CD4-positive, alpha-beta T cell (primary cell): ENCODE data around the gene CAMK4. TPM values are rescaled to one million over a fixed set of nuclear protein-coding genes. Genes with fewer than 3 reads are reported as not detected.

Experiments used
- ATAC-seq: fragments of 200-7000 bp; cut with Tn5 transposase; one replicate; pipeline ENCODE4 v1.10.0; 2022; ENCODE audit warnings: mild to moderate bottlenecking; ENCODE audit not compliant: poor library complexity
- CTCF ChIA-PET: fragments of 350-600 bp; sonication (Branson Sonifier 250); formaldehyde crosslinking; loops from one replicate; lab custom pipeline; 2021; ENCODE audit warnings: antibody characterized with exemption, inconsistent platforms; lab: Charles Lee
- POLR2A ChIA-PET: fragments of 350-600 bp; sonication (Branson Sonifier 250); formaldehyde crosslinking; loops from one replicate; lab custom pipeline; 2021; ENCODE audit warnings: antibody characterized with exemption, inconsistent platforms; lab: Charles Lee
- DNase-seq, 14 experiments: peaks; one replicate each; pipeline ENCODE4 v3.0.0-alpha.2; 2013 to 2020; ENCODE audit warnings: mixed read lengths in 2 of 14
- H3K27ac ChIP-seq, 2 donors: one replicate each; pipeline versions ENCODE4 v1.5.1 to v1.7.0; 2013; ENCODE audit warnings: low read length in 2 of 2, low read depth in 1 of 2, mild to moderate bottlenecking in 1 of 2
- H3K27me3 ChIP-seq, 2 experiments: 1 replicate in 1 of 2; 2 replicates in 1 of 2; pipeline versions ENCODE4 v1.6.1 to v1.7.0; 2013; ENCODE audit warnings: low read length in 2 of 2, control low read depth in 1 of 2, mild to moderate bottlenecking in 1 of 2, moderate library complexity in 1 of 2; ENCODE audit not compliant: insufficient read depth in 2 of 2, control insufficient read depth in 1 of 2
- H3K36me3 ChIP-seq: one replicate; pipeline ENCODE4 v1.6.1; 2013; ENCODE audit warnings: low read length, control low read depth; ENCODE audit not compliant: insufficient read depth
- H3K4me1 ChIP-seq: one replicate; pipeline ENCODE4 v1.6.1; 2013; ENCODE audit warnings: low read length, control low read depth; ENCODE audit not compliant: insufficient read depth
- H3K4me3 ChIP-seq: one replicate; pipeline ENCODE4 v1.5.1; 2013; ENCODE audit warnings: mild to moderate bottlenecking, low read length, moderate library complexity
- H3K9me3 ChIP-seq, 2 experiments: 1 replicate in 1 of 2; 2 replicates in 1 of 2; pipeline versions ENCODE4 v1.6.1 to v1.7.0; 2013; ENCODE audit warnings: low read length in 2 of 2, mild to moderate bottlenecking in 2 of 2, control low read depth in 1 of 2, moderate library complexity in 1 of 2; ENCODE audit not compliant: control insufficient read depth in 1 of 2, insufficient read depth in 1 of 2
- H3K27ac Mint-ChIP-seq: one replicate; pipeline ENCODE4 v1.8.0; 2020; ENCODE audit warnings: mixed read lengths
- H3K27me3 Mint-ChIP-seq: one replicate; pipeline ENCODE4 v1.8.0; 2021; ENCODE audit warnings: mixed read lengths
- H3K36me3 Mint-ChIP-seq: one replicate; pipeline ENCODE4 v1.8.0; 2021; ENCODE audit warnings: low read depth, mixed read lengths
- H3K4me1 Mint-ChIP-seq: one replicate; pipeline ENCODE4 v1.8.0; 2021; ENCODE audit warnings: low read depth, mixed read lengths
- H3K4me3 Mint-ChIP-seq: one replicate; pipeline ENCODE4 v1.8.0; 2020; ENCODE audit warnings: mild to moderate bottlenecking, mixed read lengths
- H3K9me3 Mint-ChIP-seq: one replicate; pipeline ENCODE4 v1.8.0; 2020; ENCODE audit warnings: mixed read lengths
- intact Hi-C, 2 experiments: fragments of 100-400 bp; cut with DNase I in 1 of 2; cut with micrococcal nuclease in 1 of 2; formaldehyde crosslinking; loops; one replicate each; pipeline versions ENCODE4 v1.15.1 to v1.9.0; 2023 to 2025; cut with DNase I, micrococcal nuclease
- total RNA-seq, 174 experiments: library from RNA in 2 of 174; stranded (reverse) in 2 of 174; gene quantifications; one replicate each; pipeline ENCODE4 v1.2.3 and lab custom pipeline; 2021 to 2026
- TF ChIP-seq, protein P1 (sequence below): fragments of 200-600 bp; IDR thresholded peaks from one replicate; pipeline ENCODE4 v1.8.0; 2022; ENCODE audit warnings: antibody characterized with exemption, mild to moderate bottlenecking

The CAMK4 gene
- total RNA-seq, 2 experiments from 2014 or later, result 202 to 225 TPM

DNA sequence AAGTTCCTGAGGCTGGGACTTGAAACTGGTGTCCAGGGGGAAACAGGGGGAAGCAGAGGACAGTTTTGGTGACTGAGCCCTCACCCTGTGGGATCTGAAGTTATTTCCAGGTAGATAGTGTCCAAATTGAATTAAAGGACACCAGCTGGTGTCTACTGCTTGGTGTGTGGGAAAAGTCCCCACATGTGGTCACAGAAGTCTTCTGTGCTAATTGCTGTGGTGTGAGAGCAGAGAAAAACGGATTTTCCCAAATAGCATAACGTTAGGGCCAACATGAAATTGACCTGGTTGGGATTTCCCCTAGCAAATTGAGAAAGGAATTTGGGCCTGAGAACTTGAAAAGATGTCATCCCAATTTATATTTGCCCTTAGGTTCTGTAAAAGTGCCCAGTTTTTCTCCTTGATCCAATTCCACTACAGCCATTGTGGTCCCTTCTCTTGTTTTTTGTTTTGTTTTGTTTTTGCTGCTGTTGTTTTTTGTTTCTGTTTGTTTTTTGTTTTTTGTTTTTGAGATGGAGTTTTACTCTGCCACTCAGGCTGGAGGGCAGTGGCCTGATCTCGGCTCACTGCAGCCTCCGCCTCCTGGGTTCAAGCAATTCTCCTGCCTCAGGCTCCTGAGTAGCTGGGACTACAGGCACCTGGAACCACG, 293.8 kb downstream of the CAMK4 start:
- TF ChIP-seq, protein P1, sequence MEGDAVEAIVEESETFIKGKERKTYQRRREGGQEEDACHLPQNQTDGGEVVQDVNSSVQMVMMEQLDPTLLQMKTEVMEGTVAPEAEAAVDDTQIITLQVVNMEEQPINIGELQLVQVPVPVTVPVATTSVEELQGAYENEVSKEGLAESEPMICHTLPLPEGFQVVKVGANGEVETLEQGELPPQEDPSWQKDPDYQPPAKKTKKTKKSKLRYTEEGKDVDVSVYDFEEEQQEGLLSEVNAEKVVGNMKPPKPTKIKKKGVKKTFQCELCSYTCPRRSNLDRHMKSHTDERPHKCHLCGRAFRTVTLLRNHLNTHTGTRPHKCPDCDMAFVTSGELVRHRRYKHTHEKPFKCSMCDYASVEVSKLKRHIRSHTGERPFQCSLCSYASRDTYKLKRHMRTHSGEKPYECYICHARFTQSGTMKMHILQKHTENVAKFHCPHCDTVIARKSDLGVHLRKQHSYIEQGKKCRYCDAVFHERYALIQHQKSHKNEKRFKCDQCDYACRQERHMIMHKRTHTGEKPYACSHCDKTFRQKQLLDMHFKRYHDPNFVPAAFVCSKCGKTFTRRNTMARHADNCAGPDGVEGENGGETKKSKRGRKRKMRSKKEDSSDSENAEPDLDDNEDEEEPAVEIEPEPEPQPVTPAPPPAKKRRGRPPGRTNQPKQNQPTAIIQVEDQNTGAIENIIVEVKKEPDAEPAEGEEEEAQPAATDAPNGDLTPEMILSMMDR, result no peak
- intact Hi-C loops, result no loop called here
- CTCF ChIA-PET, result no interaction called here

DNA sequence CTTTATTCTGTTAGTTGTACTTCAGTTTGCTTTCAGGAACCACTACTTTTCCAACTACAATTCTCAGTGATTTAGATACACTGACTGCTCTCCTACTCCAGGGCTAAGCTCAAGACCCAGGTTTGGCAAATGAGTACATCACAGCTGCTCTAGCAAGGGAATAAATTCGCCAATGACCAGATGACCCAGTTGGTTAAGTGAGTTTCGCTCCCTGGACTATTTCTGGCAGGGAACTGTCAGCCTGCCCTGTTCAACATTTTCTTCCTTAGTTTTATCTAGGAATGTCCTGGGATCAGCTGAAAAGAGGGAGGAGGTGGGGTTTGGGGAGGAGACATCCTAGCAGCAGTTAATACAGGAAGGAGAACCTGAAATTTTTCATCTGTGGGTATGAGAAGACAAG, 294.6 kb downstream of the CAMK4 start:
- Mint-ChIP-seq H3K9me3 (no peaks in the 10 kb centered on the region), H3K27ac (no peak overlapping the region), H3K36me3 (no peaks in the 10 kb centered on the region), H3K4me1 (no peaks in the 10 kb centered on the region), H3K27me3 (no peaks in the 10 kb centered on the region), H3K4me3 (no peak overlapping the region)
- CTCF ChIA-PET, result interaction anchor here (0.7 kb wide), 1 partner anchor 26 kb away, joined by 3 read pairs; no protein-coding TSS in a partner anchor
- H3K27me3 ChIP-seq, result no peaks in the 10 kb centered on the region
- intact Hi-C loops, result no loop called here
- no peak for DNase-seq
- no peak for ATAC-seq
- no peak overlapping the region for H3K27ac ChIP-seq
- no peaks in the 10 kb centered on the region for H3K9me3 ChIP-seq
- TF ChIP-seq, protein P1, result no peak
- H3K4me3 ChIP-seq, result no peak overlapping the region
- H3K36me3 ChIP-seq, result no peaks in the 10 kb centered on the region
- no peaks in the 10 kb centered on the region for H3K4me1 ChIP-seq
- POLR2A ChIA-PET, result no interaction called here

More for the DNA sequence above, 293.8 kb downstream of the CAMK4 start:
- Histone ChIP-seq H3K36me3 (no peaks in the 10 kb centered on the region), H3K4me3 (no peak overlapping the region), H3K9me3 (no peaks in the 10 kb centered on the region), H3K27me3 (no peaks in the 10 kb centered on the region), H3K27ac (no peak overlapping the region), H3K4me1 (peaks cover 3% of the 10 kb centered on the region)
- POLR2A ChIA-PET, result no interaction called here
- DNase-seq (peak in 1 of 14 experiments; percentile 44), ATAC-seq (no peak)
- no peaks in the 10 kb centered on the region for H3K9me3 Mint-ChIP-seq
- peaks cover 3% of the 10 kb centered on the region for H3K4me1 Mint-ChIP-seq
- H3K27me3 Mint-ChIP-seq, result no peaks in the 10 kb centered on the region
- H3K27ac Mint-ChIP-seq, result no peak overlapping the region
- no peak overlapping the region for H3K4me3 Mint-ChIP-seq
- peaks cover under 1% of the 10 kb centered on the region for H3K36me3 Mint-ChIP-seq

DNA sequence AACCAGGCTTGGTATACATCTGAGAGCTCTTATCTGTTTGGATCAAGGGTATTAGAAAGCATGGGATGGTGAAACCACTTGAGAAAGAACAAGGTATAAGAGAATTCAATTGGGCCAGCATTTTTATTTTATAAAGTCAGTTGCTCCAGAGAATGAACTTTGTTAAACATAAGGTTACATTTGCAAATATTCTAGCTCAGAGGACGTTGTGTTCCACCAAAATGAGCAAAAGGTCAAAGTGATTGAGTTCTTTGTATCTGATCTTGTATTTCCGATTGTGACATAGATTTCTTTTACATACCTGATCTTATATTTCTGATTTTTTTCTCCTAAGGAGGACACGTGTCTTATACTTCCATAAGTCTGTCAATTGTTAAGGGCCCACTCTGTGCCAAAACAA, 296.7 kb downstream of the CAMK4 start:
- H3K27ac ChIP-seq, result no peak overlapping the region
- no peak overlapping the region for H3K4me3 Mint-ChIP-seq
- intact Hi-C loops, result no loop called here
- DNase-seq, result no peak
- H3K27me3 ChIP-seq, result no peaks in the 10 kb centered on the region
- ChIA-PET CTCF (interaction anchor here (1.3 kb wide), 1 partner anchor 10 kb away, joined by 3 read pairs; no protein-coding TSS in a partner anchor), POLR2A (interaction anchor here (1.3 kb wide), 1 partner anchor 9 kb away, joined by 4 read pairs; the partner anchor contains the start of gene STARD4)
- H3K4me1 Mint-ChIP-seq, result no peaks in the 10 kb centered on the region
- no peaks in the 10 kb centered on the region for H3K36me3 ChIP-seq
- ATAC-seq, result no peak
- H3K27ac Mint-ChIP-seq, result no peak overlapping the region
- no peak overlapping the region for H3K4me3 ChIP-seq
- no peaks in the 10 kb centered on the region for H3K36me3 Mint-ChIP-seq
- no peaks in the 10 kb centered on the region for H3K4me1 ChIP-seq
- no peaks in the 10 kb centered on the region for H3K27me3 Mint-ChIP-seq
- H3K9me3 Mint-ChIP-seq, result no peaks in the 10 kb centered on the region
- TF ChIP-seq, protein P1, result no peak
- H3K9me3 ChIP-seq, result no peaks in the 10 kb centered on the region
